NCI-H510A treated with DMSO at 0.1 percent for 48 hours (cell line): ENCODE measurements around the gene GCNT3.

ENCODE experiments used
- DNase-seq: peaks from one replicate; lab custom pipeline; 2025; lab: John Stamatoyannopoulos, UW

Gene GCNT3, protein sequence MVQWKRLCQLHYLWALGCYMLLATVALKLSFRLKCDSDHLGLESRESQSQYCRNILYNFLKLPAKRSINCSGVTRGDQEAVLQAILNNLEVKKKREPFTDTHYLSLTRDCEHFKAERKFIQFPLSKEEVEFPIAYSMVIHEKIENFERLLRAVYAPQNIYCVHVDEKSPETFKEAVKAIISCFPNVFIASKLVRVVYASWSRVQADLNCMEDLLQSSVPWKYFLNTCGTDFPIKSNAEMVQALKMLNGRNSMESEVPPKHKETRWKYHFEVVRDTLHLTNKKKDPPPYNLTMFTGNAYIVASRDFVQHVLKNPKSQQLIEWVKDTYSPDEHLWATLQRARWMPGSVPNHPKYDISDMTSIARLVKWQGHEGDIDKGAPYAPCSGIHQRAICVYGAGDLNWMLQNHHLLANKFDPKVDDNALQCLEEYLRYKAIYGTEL

GRCh38 chr15:59611276-59612260, at the start of gene GCNT3:
TSS of gene GCNT3 (plus strand) at chr15:59611783. CDS start at chr15:59618239, 6,456 bp downstream.
- no peak for DNase-seq

DNA sequence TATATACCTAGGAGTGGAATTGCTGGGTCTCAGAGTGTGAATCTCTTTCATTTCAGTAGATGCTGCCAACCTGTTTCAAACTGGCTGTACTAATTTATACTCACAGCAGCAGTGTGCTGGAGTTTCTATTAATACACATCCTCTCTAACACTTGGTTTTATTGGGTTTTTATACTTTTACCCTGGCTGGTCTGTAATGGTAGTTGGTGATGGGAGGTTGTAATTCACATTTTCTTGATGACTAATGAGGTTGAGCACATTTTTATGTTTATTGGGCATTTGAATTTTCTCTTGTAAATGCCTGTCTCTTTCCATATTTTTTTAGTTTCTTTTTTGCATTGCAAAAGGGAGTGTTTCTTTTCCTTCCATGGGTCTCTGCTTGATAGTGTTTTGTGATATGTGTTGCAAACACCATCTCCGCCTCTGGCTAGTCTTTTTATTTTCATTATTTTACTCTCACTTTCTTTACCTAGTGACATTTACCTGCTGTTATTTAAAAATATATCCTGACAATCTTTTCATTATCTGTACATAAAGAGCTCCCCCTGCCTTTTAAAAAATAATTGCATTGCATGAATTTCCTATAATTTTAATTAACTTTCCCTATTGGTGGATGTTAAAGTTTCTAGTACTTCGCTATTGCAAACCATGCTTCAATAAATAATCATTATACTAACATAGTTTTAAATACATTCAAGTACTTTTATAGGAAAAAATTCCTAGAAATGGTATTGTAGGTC, 49.0 kb upstream of the GCNT3 start:
- DNase-seq: no peak

DNA sequence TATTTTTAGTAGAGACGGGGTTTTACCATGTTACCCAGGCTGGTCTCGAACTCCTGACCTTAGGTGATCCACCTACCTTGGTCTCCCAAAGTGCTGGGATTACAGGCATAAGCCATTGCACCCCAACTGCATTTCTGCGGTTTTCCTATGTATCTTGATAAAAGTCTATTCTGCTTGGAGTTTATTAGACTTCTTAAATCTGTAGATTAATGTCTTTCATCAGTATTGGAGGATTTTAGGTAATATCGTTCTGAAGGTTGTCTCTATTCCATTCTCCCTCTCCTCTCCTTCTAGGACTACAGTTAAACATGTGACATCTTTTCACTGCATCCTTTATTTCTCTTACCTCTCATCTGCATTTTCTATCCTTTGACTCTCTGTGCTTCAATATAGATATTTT, 46.3 kb upstream of the GCNT3 start:
- DNase-seq: no peak

- DNase-seq: no peak
These were observed 44.3 kb upstream of the GCNT3 start for GRCh38 chr15:59567324-59567723.

GRCh38 chr15:59569477-59569876, 42.1 kb upstream of the GCNT3 start:
- no peak for DNase-seq

DNA sequence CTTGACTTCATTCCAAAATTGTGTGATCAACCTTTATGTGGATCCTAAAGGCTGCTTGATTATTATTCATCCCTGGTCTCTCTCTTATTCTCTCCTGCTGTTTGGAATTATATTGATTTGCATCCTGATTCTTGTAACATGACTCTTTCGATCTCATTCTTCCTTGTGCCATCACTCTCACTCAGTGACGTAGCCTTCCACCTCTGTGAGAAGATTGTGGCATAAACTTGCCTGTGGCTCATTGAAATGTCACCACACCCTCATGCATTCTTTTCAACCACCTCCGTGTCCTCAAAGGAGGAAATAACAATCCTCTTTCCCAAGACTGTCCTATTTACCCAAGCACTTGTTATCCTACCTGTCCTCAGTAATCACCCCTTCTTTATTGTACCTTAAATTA, 41.3 kb upstream of the GCNT3 start:
- DNase-seq: no peak

GRCh38 chr15:59571606-59572005, 40.0 kb upstream of the GCNT3 start:
- no peak for DNase-seq

GRCh38 chr15:59583088-59583487, 28.5 kb upstream of the GCNT3 start:
- DNase-seq: no peak

- DNase-seq: peak; percentile 55
These were observed 24.3 kb upstream of the GCNT3 start for GRCh38 chr15:59587085-59587826.

- no peak for DNase-seq
These were observed 21.6 kb upstream of the GCNT3 start for GRCh38 chr15:59590027-59590426.

- DNase-seq: no peak
These were observed 20.2 kb upstream of the GCNT3 start for GRCh38 chr15:59591356-59591755.

GRCh38 chr15:59594493-59594942, 17.1 kb upstream of the GCNT3 start:
- no peak for DNase-seq

DNA sequence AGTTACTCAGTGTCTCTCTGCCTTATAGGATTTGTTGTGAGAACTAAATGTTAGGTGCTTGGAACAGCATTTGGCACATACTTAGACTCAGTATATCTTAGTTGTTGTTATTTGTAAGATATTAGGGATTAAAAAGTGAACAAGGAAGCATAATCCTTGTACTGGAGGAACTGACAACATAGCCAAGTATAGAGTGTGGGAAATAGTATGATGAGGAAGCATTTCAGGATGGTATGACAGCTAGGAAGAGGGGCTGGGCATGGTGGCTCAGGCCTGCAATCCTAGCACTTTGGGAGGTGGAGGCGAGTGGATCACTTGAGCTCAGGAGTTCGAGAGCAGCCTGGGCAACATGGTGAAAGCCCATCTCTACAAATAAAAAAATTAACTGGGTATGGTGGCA, 16.6 kb upstream of the GCNT3 start:
- no peak for DNase-seq

- DNase-seq: no peak
These were observed 16.1 kb upstream of the GCNT3 start for GRCh38 chr15:59595434-59595915.

- no peak for DNase-seq
These were observed 14.9 kb upstream of the GCNT3 start for GRCh38 chr15:59596640-59597039.

GRCh38 chr15:59598461-59598860, 13.1 kb upstream of the GCNT3 start:
- no peak for DNase-seq

DNA sequence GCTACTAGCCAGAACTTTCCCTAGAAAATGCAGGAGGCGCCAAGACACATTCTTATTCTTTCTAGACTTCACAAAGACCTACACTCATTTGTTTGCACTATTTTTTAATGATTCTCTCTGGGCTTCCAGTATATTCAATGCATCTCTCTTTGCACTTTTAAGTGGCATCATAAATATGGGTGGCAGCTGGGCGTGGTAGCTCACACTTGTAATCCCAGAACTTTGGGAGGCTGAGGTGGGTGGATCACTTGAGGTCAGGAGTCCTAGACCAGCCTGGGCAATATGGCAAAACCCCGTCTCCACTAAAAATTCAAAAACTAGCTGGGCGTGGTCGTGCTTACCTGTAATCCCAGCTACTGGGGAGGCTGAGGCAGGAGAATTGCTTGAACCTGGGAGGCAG, 5.6 kb upstream of the GCNT3 start:
- DNase-seq: no peak

- DNase-seq: no peak
These were observed 1.6 kb upstream of the GCNT3 start for GRCh38 chr15:59609730-59610712.

DNA sequence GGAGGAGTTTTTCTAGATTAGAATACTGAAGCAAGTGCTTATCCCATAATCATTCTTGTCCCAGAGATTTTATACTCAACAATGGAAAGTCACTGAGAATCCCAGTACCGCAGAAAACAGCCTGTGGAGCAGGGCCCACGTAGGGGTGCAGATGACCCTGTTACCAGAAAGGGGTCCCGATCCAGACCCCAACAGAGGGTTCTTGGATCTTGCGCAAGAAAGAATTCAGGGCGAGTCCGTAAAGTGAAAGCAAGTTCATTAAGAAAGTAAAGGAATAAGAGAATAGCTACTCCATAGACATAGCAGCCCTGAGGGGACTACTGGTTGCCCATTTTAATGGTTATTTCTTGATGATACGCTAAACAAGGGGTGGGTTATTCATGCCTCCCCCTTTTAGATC, 2.6 kb downstream of the GCNT3 start:
- no peak for DNase-seq

- no peak for DNase-seq
These were observed 4.1 kb downstream of the GCNT3 start for GRCh38 chr15:59615661-59616060.
